ENCODE measurements around the gene PDYN.

The PDYN gene

GRCh38 chr20:1949347-1950100, 44.3 kb downstream of the PDYN start:
- no peak for DNase-seq

GRCh38 chr20:1947535-1947846, 46.4 kb downstream of the PDYN start:
- DNase-seq = no peak

- DNase-seq = no peak
Measured at GRCh38 chr20:1946762-1947534, 46.9 kb downstream of the PDYN start.

GRCh38 chr20:1946442-1946761, 47.5 kb downstream of the PDYN start:
- no peak for DNase-seq

- no peak for DNase-seq
Measured at GRCh38 chr20:1945660-1946059, 48.2 kb downstream of the PDYN start.

GRCh38 chr20:1945134-1945618, 48.7 kb downstream of the PDYN start:
- no peak for DNase-seq

- DNase-seq = no peak
Measured at GRCh38 chr20:1944345-1945091, 49.3 kb downstream of the PDYN start.

- DNase-seq = no peak
Measured at GRCh38 chr20:1943275-1944002, 50.4 kb downstream of the PDYN start.

- no peak for DNase-seq
Measured at GRCh38 chr20:1942486-1943274, 51.2 kb downstream of the PDYN start.

GRCh38 chr20:1942061-1942460, 51.8 kb downstream of the PDYN start:
- DNase-seq = no peak

GRCh38 chr20:1941226-1941625, 52.6 kb downstream of the PDYN start:
- DNase-seq = no peak

GRCh38 chr20:1940581-1940980, 53.3 kb downstream of the PDYN start:
- DNase-seq = no peak

GRCh38 chr20:1939270-1939595, 54.6 kb downstream of the PDYN start:
- DNase-seq = no peak

GRCh38 chr20:1938464-1939269, 55.2 kb downstream of the PDYN start:
- DNase-seq = no peak

GRCh38 chr20:1937316-1937976, 56.4 kb downstream of the PDYN start:
- no peak for DNase-seq

GRCh38 chr20:1935696-1936366, 58.0 kb downstream of the PDYN start:
- DNase-seq = no peak

GRCh38 chr20:1934721-1935573, 58.9 kb downstream of the PDYN start:
- no peak for DNase-seq

- no peak for DNase-seq
Measured at GRCh38 chr20:1934156-1934555, 59.7 kb downstream of the PDYN start.

- no peak for DNase-seq
Measured at GRCh38 chr20:1933465-1933870, 60.4 kb downstream of the PDYN start.
